A673 (cell line): ENCODE measurements around the gene NRXN3.

Source experiments
- CTCF ChIP-seq: fragments of 300-800, 200-600 bp; sonication (generic); conservative IDR thresholded peaks from 2 replicates; pipeline ENCODE4 v1.5.1; 2017; ENCODE audit warnings: low read depth, mild to moderate bottlenecking, antibody characterized with exemption, low read length, moderate library complexity, mixed read lengths
- EZH2 ChIP-seq: fragments of 200-600 bp; sonication (generic); IDR thresholded peaks from 2 replicates; pipeline ENCODE4 v1.6.1; 2017; ENCODE audit warnings: borderline replicate concordance, low read depth, mild to moderate bottlenecking, mixed read lengths, antibody characterized with exemption, low read length; ENCODE audit not compliant: poor library complexity, severe bottlenecking

- TF ChIP-seq CTCF (no peak), EZH2 (no peak)
Observed at GRCh38 chr14:79354336-79354735, 1184.2 kb downstream of the NRXN3 start.
